HG03280 (cell line): ENCODE data around the gene MED25.

Source experiments
- ATAC-seq: cut with Tn5 transposase; IDR thresholded peaks from one replicate; pipeline ENCODE4 v1.9.1; 2021; ENCODE audit warnings: mild to moderate bottlenecking, moderate library complexity; ENCODE audit not compliant: unreplicated experiment

Gene MED25

GRCh38 chr19:49871349-49871985, 53.4 kb downstream of the MED25 start:
- ATAC-seq = no peak

DNA sequence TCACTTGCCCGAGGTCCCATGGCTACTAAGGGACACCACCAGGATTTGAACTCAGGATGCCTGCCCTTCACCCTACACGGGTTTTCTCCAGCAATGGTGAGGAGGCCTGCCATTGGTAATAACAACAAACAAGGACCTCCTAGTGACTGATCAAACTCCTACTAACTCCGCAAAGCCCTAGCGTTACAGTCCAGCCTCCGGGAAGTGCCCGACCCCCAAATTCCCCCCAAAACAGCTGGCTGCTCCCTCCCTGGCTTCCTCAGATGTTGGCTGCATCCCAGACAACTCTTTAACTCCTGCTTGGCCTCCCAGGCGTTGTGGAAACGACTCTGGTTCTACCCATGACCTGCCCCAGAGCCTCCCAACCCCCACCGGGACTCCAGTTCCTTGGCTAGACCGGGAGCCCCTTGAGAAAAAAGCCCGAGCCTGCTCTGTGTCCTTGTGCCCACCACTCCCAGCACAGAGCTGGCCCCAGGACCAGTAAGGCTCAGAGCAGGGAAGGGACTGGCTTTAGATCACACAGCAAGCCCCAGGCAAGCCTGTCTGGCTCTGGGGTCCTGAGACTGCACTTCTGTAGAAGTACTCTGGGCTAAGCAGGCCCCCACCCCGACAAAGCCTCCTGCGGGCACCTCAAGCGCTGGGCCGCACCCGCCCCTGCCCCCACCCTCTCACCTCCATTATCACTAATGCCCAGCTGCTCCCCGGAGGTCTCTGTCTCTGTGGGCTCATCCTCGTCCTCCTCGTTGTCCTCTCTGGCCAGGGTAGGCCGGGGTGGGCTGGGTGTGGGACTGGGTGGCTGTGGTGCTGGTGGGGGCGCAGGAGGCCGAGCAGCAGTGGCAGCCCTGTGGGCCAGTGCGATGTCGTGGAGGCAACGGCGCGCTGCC, 54.4 kb downstream of the MED25 start:
- no peak for ATAC-seq

GRCh38 chr19:49873129-49873521, 55.0 kb downstream of the MED25 start:
- ATAC-seq = no peak

- no peak for ATAC-seq
These were observed 55.7 kb downstream of the MED25 start for GRCh38 chr19:49873834-49874233.

GRCh38 chr19:49874503-49875157, 56.5 kb downstream of the MED25 start:
- no peak for ATAC-seq

DNA sequence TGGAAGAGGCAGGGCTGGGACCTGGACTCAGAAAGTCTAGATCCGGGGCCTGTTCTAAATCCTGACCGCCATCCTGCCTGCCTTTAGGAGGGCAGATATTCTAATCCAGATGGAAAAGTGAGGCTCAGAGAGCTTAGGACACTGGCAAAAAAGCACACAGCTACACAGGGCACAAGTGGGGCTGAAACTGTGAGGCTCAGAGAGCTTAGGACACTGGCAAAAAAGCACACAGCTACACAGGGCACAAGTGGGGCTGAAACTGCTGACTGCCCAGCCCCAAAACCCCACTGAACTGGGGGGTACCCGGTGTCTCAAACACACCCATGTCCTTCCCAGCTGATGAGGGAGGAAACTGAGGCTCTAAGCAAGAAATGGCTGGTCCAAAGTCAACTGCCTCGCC, 57.1 kb downstream of the MED25 start:
- no peak for ATAC-seq

- no peak for ATAC-seq
These were observed 57.9 kb downstream of the MED25 start for GRCh38 chr19:49875857-49876421.

- peak; percentile 49 for ATAC-seq
These were observed 58.4 kb downstream of the MED25 start for GRCh38 chr19:49876422-49877019.

GRCh38 chr19:49877020-49877878, 59.2 kb downstream of the MED25 start, which contains the start of the genes AKT1S1 and TBC1D17:
AKT1S1 (minus strand) TSS chr19:49877355; CDS start chr19:49873295, 4,060 bp downstream.
TBC1D17 (plus strand) TSS chr19:49877702; CDS start chr19:49877724, 22 bp downstream.
- ATAC-seq = peak; percentile 52

DNA sequence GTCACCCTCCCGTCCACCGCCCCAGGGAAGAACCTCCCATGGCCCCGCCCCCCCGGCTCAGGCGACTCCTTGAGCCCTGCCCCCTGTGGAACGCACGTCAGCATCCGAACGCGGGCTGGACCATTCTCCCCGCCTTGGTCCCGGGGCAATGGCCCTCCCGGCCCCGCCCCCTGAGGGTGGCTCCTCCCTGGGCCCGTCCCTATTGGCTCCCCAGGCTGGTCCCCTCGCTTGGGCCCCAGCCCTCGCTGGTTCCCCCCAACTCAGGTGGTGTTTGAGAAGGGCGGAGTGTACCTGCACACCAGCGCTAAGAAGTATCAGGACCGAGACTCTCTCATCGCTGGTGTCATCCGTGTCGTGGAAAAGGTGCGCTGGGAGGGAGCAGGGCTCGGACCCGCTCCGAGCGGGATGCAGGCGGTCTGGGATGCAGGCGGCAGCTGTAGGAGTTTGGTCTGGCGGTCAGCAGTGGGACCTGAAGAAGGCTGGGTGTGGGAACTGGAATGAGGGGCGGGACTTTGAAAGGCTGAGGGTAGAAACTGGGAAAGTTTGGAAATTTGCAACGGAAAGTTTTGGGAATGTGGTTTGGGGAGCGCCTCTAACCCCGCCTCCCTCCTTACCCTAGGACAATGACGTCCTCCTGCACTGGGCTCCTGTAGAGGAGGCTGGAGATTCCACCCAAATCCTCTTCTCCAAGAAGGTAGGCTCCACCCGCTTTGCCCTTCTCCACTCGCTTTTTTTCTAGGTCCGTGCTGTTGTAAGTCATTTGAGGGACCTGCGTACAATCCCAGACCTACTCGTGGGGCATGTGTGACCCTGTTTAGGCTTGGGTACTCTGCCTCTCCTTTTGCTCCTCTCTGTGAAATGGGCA, 60.0 kb downstream of the MED25 start:
- peak; percentile 47 for ATAC-seq

- ATAC-seq = no peak
These were observed 60.6 kb downstream of the MED25 start for GRCh38 chr19:49878744-49879070.

DNA sequence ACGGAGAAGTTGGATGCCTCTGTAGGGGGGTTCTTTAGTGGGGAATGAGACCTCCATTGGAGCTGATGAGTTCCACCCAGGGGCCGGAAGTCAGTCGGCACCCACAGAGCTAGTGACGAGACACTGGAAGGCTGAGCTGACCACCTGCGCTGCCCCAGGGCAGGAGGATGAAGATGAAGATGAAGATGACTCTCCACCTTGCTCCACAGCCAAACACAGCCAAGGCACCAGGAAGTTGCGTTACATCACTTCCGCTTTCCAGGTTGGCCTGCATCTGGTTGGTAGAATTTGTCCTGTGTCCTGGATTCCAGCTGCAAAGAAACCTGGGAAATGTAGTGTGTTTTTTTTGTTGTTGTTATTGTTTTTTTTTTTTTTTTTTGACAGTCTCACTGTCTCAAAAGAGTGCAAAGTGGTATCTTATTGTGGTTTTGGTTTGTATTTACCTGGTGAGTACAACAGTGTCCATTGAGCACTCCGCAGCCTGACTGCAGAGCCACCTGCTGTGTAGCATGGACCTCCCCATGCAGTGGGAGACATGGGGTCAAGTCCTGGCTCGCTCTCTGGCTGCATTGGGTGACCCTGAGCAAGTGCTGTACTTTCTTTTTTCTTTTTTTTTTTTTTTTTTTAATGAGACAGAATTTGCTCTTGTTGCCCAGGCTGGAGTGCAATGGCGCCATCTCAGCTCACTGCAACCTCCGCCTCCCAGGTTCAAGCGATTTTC, 61.3 kb downstream of the MED25 start:
- ATAC-seq = no peak

GRCh38 chr19:49880162-49880869, 62.2 kb downstream of the MED25 start:
- no peak for ATAC-seq

- no peak for ATAC-seq
These were observed 63.1 kb downstream of the MED25 start for GRCh38 chr19:49881186-49881585.

GRCh38 chr19:49881672-49882394, 63.7 kb downstream of the MED25 start:
- no peak for ATAC-seq

- ATAC-seq = no peak
These were observed 64.6 kb downstream of the MED25 start for GRCh38 chr19:49882643-49883042.

DNA sequence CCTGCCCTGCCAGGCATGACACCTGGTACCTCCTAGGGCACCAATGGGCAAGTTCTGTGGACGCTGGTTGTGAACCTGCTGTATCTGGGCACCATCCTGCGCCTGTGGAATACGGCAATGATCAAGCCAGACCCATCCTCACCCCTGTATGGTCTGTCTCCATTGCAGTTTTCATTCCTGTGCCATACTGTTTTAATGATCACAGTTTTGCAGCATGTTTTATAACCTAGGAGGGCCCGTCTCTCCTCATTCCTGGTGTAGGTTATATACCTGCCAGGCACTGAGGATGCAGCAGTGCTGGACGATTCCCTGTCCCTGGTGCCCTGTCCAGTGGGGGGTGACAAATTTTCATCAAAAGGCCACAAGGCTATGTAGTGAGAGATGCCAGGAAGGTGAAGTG, 65.0 kb downstream of the MED25 start:
- no peak for ATAC-seq
